Measurements from ENCODE around the gene F12. TPM values are rescaled to one million over a fixed set of nuclear protein-coding genes. Genes with fewer than 3 reads are reported as not detected.

F12 gene
- total RNA-seq, 1 donor from 2014 or later = not detected

DNA sequence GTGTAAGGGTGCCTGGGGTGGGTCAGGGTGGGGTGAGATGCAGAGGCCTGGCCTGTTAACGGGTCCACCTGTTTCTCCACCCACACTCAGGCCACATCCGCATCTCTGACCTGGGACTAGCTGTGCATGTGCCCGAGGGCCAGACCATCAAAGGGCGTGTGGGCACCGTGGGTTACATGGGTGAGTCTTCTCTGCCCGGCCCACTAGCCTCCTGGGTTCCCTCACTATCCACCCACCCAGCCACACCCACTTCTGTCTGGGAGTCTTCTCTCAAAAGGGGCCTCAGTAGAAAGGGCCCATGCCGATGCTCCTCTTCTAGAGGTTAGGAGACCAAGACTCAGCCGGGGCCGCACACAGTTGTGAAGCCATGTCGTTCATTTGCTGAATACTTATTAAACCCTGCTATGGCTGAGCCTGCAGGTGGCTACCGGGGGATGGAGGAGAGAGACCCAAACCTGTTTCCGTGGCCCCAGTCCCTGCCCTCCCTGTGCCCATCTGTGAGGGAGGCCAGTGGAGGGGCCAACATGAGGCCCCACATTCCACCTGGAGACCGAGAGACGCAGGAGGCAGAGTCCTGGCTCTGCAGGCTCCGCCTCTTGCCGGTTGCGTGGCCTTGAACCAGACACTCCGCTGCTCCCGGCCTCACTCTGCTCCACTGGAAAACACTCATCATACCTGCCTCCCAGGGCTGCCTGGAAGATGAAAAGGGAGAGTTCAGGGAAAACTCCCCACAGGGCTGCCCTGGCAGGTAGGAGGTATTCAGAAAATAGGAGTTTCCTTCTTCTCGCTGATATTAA is 25.8 kb upstream of the F12 start:
- no peak overlapping the region for H3K4me2 ChIP-seq
- Mint-ChIP-seq H3K36me3 (peaks cover 24% of the 10 kb centered on the region), H3K27me3 (ENCODE audit: insufficient read depth, low read depth) (peaks cover 8% of the 10 kb centered on the region), H3K4me1 (peaks cover 2% of the 10 kb centered on the region), H3K9me3 (no peaks in the 10 kb centered on the region), H3K27ac (no peak overlapping the region), H3K4me3 (no peak overlapping the region)
- H3K9ac ChIP-seq = no peak overlapping the region
- H3K4me1 ChIP-seq = no peaks in the 10 kb centered on the region
- H3K9me3 ChIP-seq (ENCODE audit: low read depth) = no peaks in the 10 kb centered on the region
- no peak overlapping the region for H3K4me3 ChIP-seq
- no peak overlapping the region for H2AFZ ChIP-seq (replicated peaks)
- no peaks in the 10 kb centered on the region for H3K27me3 ChIP-seq
- peaks cover 2% of the 10 kb centered on the region for H3F3A ChIP-seq (ENCODE audit: low read depth)
- no peak for DNase-seq (ENCODE audit: low spot score)
- no peaks in the 10 kb centered on the region for H3K36me3 ChIP-seq
- no peaks in the 10 kb centered on the region for H3K79me2 ChIP-seq (ENCODE audit: low read depth)
- peaks cover 2% of the 10 kb centered on the region for H4K20me1 ChIP-seq (ENCODE audit: low read depth)
- no peak overlapping the region for H3K27ac ChIP-seq
- TF ChIP-seq, protein P1, sequence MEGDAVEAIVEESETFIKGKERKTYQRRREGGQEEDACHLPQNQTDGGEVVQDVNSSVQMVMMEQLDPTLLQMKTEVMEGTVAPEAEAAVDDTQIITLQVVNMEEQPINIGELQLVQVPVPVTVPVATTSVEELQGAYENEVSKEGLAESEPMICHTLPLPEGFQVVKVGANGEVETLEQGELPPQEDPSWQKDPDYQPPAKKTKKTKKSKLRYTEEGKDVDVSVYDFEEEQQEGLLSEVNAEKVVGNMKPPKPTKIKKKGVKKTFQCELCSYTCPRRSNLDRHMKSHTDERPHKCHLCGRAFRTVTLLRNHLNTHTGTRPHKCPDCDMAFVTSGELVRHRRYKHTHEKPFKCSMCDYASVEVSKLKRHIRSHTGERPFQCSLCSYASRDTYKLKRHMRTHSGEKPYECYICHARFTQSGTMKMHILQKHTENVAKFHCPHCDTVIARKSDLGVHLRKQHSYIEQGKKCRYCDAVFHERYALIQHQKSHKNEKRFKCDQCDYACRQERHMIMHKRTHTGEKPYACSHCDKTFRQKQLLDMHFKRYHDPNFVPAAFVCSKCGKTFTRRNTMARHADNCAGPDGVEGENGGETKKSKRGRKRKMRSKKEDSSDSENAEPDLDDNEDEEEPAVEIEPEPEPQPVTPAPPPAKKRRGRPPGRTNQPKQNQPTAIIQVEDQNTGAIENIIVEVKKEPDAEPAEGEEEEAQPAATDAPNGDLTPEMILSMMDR (IDR thresholded peaks at IDR 0.05) = no peak
- TF ChIP-seq EZH2phosphoT487 (IDR thresholded peaks at IDR 0.05) = no peak
- no peak for TF ChIP-seq EZH2 (IDR thresholded peaks at IDR 0.05)

DNA sequence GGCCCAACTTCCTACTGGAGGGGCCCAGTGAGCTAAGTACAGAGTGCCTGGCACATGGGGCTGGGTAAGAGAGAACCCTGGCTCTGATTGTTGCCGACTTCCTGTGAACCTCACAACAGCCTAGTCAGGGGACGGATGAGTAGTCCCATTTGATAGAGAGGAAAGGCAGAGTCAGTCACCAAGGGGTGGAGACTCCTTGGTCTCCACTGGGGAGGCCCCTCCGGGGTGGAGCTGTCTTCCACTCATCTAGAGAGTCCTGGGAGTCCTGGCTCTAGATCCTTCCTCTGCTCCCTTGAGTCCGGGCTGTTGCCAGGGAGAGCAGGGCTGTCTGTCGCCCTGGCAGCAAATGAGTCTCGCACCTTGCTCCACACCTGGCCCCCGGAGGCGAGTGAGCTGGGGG is 25.1 kb upstream of the F12 start:
- no peak overlapping the region for H3K27ac Mint-ChIP-seq
- peaks cover 17% of the 10 kb centered on the region for H3K36me3 Mint-ChIP-seq
- no peak overlapping the region for H3K4me3 Mint-ChIP-seq
- peaks cover 4% of the 10 kb centered on the region for H3K27me3 Mint-ChIP-seq (ENCODE audit: insufficient read depth, low read depth)
- H3K27me3 ChIP-seq = no peaks in the 10 kb centered on the region
- H3K4me1 ChIP-seq = no peaks in the 10 kb centered on the region
- H3K79me2 ChIP-seq (ENCODE audit: low read depth) = peaks cover 4% of the 10 kb centered on the region
- H3K4me3 ChIP-seq = no peak overlapping the region
- no peak overlapping the region for H2AFZ ChIP-seq (replicated peaks)
- no peak overlapping the region for H3K9ac ChIP-seq
- H3K4me2 ChIP-seq = no peak overlapping the region
- H3K9me3 ChIP-seq (ENCODE audit: low read depth) = no peaks in the 10 kb centered on the region
- H3F3A ChIP-seq (ENCODE audit: low read depth) = peaks cover 2% of the 10 kb centered on the region
- no peak overlapping the region for H3K27ac ChIP-seq
- no peaks in the 10 kb centered on the region for H3K36me3 ChIP-seq
- no peaks in the 10 kb centered on the region for H3K9me3 Mint-ChIP-seq
- peaks cover 6% of the 10 kb centered on the region for H3K4me1 Mint-ChIP-seq
- no peak for DNase-seq (ENCODE audit: low spot score)
- peaks cover 6% of the 10 kb centered on the region for H4K20me1 ChIP-seq (ENCODE audit: low read depth)
- TF ChIP-seq, protein P1 (IDR thresholded peaks at IDR 0.05) = no peak
- no peak for TF ChIP-seq EZH2 (IDR thresholded peaks at IDR 0.05)
- no peak for TF ChIP-seq EZH2phosphoT487 (IDR thresholded peaks at IDR 0.05)

DNA sequence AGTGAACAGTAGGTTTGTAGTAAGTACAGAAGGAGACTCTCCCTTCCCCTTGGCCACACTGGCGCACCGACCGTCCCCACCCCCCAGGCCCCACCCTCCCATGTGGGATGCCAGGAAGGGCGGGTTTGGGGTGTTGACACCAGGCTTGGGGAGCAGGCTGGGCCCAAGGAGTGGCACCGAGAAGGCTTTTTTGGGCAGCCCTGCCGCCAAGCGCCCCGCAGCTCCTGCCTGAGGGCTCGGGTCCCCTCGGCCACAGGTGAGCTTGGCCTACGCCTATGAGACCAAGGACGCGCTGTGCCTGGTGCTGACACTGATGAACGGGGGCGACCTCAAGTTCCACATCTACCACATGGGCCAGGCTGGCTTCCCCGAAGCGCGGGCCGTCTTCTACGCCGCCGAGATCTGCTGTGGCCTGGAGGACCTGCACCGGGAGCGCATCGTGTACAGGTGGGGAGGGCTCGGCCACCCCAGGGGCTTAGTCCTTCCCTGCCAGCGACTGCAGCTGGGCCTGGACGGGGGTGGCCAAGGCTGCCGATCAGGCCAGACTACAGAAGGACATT is 24.4 kb upstream of the F12 start:
- Histone ChIP-seq H3K27me3 (no peaks in the 10 kb centered on the region), H3K9me3 (ENCODE audit: low read depth) (no peaks in the 10 kb centered on the region), H3K4me3 (no peak overlapping the region), H3K4me1 (no peaks in the 10 kb centered on the region), H3K36me3 (no peaks in the 10 kb centered on the region), H3K4me2 (no peak overlapping the region), H2AFZ (replicated peaks) (no peak overlapping the region), H3F3A (ENCODE audit: low read depth) (peaks cover 2% of the 10 kb centered on the region), H3K79me2 (ENCODE audit: low read depth) (peaks cover 11% of the 10 kb centered on the region), H3K9ac (no peak overlapping the region), H3K27ac (no peak overlapping the region), H4K20me1 (ENCODE audit: low read depth) (peaks cover 13% of the 10 kb centered on the region)
- Mint-ChIP-seq H3K36me3 (peaks cover 16% of the 10 kb centered on the region), H3K4me1 (peaks cover 13% of the 10 kb centered on the region), H3K4me3 (no peak overlapping the region), H3K27ac (no peak overlapping the region), H3K27me3 (ENCODE audit: insufficient read depth, low read depth) (peaks cover 3% of the 10 kb centered on the region), H3K9me3 (no peaks in the 10 kb centered on the region)
- DNase-seq (ENCODE audit: low spot score) = no peak
- TF ChIP-seq, protein P1 (IDR thresholded peaks at IDR 0.05) = no peak
- TF ChIP-seq EZH2 (IDR thresholded peaks at IDR 0.05) (no peak), EZH2phosphoT487 (IDR thresholded peaks at IDR 0.05) (no peak)

Measured in neural progenitor cell (in vitro differentiated cells).